ENCODE results near the gene PDE2A. TPM values are rescaled to one million over a fixed set of nuclear protein-coding genes. Genes with fewer than 3 reads are reported as not detected.

The PDE2A gene
- polyA plus RNA-seq, 1 donor, result 13.6 TPM

DNA sequence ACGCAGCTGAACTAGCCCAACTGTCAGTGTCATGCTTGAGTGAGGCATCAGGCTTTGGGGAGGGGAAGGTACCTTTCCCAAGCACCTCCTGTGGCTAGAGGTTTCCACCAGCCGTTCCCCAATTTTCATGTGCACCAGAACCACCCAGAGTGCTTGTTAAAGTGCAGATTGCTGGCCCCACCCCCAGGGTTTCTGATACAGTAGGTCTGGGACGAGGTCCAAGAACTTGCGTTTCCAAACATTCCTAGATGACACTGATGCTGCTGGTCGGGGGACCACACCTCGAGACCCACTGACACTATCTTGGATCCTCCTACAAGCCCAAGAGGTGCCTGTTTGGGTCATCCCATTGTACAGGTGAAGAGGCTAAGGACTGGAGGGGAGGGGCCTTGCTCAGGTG is 59.8 kb downstream of the PDE2A start:
- DNase-seq, result no peak

DNA sequence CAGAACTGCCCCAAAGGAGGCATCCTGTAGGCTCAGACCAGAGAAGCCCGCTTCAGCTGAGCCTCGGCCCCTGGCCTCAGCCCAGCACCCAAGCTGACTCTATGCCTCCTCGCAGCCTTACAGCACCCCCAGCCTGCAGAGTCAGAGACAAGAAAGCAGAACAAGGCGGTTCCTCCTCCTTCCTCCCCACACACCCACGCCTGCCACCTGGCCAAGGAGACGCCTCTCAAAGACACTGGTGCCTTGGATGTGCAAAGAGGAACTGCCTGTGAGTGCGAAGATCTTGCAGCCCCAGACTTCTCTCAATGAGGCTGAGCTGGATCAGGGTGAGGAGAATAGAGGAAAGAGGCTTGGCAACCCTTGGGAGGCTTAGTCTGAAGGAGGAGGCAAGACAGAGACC is 60.2 kb downstream of the PDE2A start:
- DNase-seq, result no peak

DNA sequence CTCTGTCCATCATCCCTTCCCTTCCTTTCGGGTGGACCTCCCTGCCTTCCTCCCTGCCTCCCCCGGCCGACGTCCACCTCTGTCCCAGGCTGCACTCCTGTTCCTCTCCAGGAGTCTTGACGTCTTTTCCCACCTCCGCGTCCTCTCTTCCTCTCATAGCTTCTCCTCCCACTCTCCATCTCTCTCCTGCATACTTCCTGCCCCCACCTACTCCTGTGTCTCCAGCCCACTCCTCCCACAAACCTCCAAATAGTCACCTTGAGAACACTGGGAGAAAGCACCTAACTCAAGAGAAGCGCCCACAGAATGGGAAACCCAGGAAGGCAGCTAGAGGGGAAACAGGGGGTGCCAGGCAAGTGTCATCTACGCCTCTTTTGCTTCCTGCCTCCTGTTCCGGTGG is 60.8 kb downstream of the PDE2A start:
- no peak for DNase-seq

DNA sequence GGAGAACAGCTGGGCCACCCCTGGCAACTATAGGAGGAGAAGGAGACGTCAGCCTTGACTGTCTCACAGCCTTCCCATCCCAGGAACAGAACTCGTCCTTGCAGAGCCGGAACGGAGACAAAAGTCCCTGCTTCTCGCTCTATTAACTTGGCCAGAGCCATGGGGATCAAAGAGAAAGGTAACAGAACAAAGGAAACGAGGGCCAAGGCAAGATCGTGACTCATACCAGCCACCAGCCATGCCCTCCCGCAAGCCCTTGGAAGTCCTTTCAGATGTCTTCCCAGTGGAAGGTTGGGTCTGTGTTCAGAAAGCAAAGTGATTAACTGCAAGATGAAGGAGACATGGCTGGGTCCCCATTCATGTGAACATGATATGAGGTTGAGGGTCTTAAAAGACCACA is 64.7 kb downstream of the PDE2A start:
- no peak for DNase-seq

DNA sequence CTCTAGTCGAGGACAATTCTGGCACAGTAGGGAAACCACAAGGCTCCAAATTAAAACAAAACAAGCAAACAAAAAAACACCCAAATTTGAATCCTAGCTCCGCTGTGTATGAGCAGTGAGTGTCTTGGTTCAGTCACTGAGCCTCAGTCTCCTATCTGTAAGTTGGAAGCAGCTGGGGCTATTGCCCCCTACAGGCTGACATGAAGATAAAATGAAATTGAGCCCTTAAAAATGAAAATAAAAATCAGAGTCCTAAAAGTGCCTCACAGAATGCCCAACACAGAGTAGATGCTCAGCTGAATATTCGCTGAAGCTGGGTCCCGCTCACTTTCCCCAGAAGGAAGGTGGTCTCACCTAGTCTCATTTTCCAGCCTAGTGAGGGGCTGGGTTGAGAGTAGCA is 65.2 kb downstream of the PDE2A start:
- DNase-seq, result no peak

GRCh38 chr11:72607496-72607895 is 66.7 kb downstream of the PDE2A start:
- no peak for DNase-seq

DNA sequence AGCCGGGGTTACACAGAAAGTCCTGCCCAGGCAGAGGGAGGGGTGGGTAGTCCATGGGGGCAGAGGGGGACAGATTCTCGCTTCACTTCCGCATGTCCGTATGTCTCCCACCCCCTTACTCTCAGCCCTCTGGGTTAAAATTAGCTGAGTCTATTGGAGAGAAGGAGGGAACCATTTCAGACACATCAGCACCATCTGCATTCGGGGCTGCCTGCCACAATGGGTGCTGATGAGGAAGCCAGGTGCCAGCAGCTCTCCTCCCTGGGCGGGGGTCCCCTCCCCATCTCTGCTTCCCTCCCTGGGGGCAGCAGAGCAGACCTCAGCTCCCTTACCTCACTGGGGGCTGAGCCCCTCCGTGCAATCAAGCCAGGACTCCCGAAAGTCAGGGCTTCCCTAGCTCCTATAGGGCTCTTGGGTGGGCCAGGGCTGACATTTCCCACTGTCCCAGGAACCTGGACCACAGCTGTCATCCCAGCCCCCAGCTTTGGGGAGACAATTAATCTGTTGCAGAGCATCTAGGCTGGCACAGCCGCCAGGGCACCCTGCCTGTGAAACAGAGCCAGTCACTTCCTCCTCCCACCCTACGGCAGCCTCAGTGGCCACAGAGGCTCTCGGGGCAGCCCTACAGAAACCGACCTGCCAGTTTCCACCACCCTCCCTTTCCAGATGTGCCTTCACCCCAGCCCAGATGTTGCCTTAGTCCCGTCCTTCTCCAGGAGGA is 67.3 kb downstream of the PDE2A start:
- DNase-seq, result no peak

DNA sequence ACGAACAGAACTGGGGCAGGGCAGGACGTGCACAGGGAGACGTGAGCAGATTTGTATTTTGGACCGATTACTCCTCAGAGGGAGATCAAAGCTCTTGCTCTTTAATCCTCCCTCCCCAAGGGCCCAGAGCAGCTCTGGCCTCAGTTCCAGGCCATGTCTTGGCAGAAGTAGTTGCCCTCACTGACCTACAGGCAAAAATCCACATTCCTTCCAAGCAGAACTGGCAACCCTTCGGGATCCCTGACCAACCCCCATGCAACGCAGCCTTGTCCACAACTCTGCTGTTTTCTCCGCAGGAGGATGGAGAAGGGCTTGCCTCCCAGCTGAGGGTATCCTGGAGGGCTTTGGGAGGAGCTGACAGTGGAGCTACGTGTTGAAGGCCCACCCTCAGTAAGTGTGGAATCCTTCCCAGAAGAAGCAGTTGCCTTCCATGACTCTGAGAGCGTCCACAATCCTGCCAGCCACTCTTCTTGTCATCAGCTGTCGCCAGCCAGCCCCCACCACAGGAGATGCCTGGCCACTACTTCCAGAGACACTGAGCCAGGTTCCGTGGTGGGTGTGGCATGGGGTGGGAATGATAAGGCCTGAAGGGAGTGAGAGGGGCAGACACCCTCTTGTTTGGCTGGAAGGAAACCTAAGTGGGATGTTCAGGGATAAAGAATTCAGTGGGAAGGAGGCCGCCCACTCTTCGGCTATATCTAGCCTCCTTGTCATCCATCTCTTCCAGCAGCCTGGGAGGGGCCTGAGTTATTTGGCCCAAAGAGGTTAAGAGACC is 68.1 kb downstream of the PDE2A start:
- no peak for DNase-seq

- DNase-seq, result no peak
Observed at GRCh38 chr11:72604256-72604655, 70.0 kb downstream of the PDE2A start.

GRCh38 chr11:72602250-72602904 is 71.8 kb downstream of the PDE2A start:
- DNase-seq, result no peak

DNA sequence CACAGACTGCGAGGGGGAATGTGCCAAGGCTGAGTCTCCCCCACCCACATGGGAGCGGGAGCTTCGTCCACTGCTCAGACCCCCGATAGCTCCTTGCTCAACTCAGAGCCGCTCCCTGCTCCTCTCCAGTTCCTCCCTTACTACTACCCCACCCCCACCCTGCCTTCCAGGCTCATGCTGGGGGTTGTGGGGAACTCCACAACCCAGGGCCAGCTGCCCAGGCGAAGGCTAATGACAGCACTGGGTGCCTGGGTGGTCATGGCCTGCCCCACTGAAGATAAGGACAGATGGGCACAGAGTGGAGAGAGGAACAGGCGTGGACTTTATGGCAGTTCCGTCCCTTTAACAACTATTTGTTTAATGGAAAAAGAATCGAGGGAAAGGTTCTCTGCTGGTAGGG is 73.7 kb downstream of the PDE2A start:
- DNase-seq, result no peak

- no peak for DNase-seq
Observed at GRCh38 chr11:72599325-72600117, 74.7 kb downstream of the PDE2A start.

- no peak for DNase-seq
Observed at GRCh38 chr11:72598906-72599305, 75.3 kb downstream of the PDE2A start.

- no peak for DNase-seq
Observed at GRCh38 chr11:72598466-72598865, 75.8 kb downstream of the PDE2A start.

- no peak for DNase-seq
Observed at GRCh38 chr11:72597721-72598120, 76.5 kb downstream of the PDE2A start.

GRCh38 chr11:72595292-72595684 is 78.9 kb downstream of the PDE2A start:
- no peak for DNase-seq

GRCh38 chr11:72594493-72595291 is 79.5 kb downstream of the PDE2A start:
- no peak for DNase-seq

DNA sequence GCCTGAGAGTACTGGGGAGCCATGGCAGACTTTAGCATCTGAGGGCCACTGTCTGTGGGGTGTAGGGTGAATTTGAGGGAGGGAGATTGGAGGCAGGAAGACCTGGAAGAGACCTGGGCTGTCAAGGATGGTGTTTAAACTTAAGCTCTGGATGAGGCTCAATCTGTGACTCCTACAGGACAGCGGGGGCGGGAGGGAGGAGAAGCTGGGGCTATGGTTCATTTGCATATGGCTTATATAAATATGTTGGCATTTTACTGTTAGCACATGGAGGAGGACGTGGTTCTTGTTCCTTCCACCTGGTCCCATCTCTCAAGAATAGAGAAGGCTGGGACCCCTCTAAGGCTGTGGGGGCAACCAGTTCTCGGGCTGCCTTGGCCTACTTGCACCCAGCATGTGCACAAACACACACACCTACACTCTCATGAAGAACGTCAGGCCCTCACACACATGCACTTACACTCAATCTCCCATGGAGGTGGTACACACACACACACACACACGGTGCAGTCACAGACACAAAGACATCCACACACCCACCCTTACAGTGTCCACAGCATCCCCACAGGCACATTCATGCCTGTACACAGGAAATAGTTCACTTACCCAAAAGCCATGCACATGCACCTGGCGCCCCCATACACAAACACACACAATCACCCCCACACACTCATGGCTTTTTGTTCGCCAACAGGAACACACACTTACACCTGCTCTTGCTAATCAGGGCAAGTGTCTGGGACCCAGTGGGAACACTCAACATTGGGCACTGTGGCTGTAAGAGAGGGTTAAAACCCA is 81.3 kb downstream of the PDE2A start:
- no peak for DNase-seq

GRCh38 chr11:72591785-72592502 is 82.3 kb downstream of the PDE2A start:
- DNase-seq, result no peak

DNA sequence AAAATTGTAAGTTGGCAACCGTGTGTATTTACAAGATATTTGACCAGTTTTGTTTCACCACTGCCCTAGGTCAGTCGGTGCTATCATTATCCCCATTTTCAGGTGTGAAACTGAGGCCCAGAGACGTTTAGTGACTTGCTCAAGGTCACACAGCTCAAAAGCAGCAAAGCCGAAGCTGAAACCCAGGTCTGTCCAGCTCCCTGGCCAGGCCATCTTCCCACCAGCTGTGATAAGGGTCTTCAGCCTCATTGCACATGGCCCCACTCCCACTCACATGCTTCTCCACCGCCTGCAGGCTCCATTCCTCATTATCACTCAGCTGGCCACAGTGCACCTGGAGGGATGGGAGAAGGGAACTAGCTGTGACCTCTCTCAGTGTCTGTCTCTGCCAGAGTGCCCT is 83.2 kb downstream of the PDE2A start:
- no peak for DNase-seq
